Right ventricle myocardium inferior (tissue), 1 donor: ENCODE measurements around the gene PLEK. TPM values are rescaled to one million over a fixed set of nuclear protein-coding genes. Genes with fewer than 3 reads are reported as not detected.
A peak's percentile ranks its signal among the peaks of the same experiment; 100 is the strongest.
"Not testable (repeated sequence)": the region's sequence is repeated elsewhere in the genome, so short reads cannot be mapped to it uniquely, and the experiment has no call there.

Experiments
- ATAC-seq: fragments of 200-7000 bp; cut with Tn5 transposase; one replicate; pipeline ENCODE4 v1.9.1; 2020; ENCODE audit warnings: mild to moderate bottlenecking, moderate library complexity
- DNase-seq: peaks from one replicate; pipeline ENCODE4 v3.0.0; 2021; ENCODE audit errors: missing footprints
- intact Hi-C: fragments of 100-400 bp; cut with DNase I; formaldehyde crosslinking; loops from one replicate; pipeline ENCODE4 v1.11.0; 2022
- total RNA-seq: library from RNA; stranded (reverse); fragmentation: NEBNext Ultra II Directional; extraction: Animal tissue kit (Norgen Biotek cat#: 25700); gene quantifications from one replicate; pipeline ENCODE4 v1.2.1, GENCODE V29; 2021
- donor health status: DM: no; HTN: yes; CAD: no; lungs with severe emphysema.

Gene PLEK
- total RNA-seq, 1 donor from 2014 or later, result 7.2 TPM

DNA sequence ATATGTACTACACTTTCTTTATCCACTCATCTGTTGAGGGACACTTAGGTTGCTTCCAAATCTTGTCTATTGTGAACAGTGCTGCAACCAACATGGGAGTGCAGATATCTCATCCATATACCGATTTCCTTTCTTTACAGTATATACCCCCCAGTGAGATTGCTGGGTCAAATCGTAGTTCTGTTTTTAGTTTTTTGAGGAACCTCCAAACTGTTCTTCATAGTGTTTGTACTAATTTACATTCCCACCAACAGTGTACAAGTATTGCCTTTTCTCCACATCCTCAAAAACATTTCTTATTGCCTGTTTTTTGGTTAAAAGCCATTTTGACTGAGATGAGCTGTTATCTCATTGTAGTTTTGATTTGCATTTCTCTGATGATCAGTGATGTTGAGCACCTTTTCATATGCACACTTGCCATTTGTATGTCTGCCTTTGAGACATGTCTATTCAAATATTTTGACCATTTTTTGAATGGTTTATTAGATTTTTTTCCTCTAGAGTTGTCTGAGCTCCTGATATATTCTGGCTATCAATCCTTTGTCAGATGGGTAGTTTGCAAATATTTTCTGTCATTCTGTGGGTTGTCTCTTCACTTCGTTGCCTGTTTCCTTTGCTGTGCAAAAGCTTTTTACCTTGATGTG, 12.2 kb downstream of the PLEK start:
- DNase-seq (no peak), ATAC-seq (no peak)
- intact Hi-C loops, result no loop called here

DNA sequence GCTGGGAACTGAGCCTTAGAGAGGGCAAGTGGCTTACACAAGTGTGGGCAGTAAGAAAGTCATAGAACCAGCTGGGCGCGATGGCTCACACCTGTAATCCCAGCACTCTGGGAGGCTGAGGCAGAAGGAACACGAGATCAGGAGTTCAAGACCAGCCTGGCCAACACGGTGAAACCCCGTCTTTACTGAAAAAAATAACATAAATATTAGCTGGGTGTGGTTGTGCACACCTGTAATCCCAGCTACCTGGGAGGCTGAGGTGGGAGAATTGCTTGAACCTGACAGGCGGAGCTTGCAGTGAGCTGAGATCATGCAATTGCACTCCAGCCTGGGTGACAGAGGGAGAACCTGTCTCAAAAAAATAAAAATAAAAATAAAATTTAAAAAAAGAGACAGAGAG, 13.7 kb downstream of the PLEK start:
- intact Hi-C loops, ATAC-seq, DNase-seq: not testable (repeated sequence)

DNA sequence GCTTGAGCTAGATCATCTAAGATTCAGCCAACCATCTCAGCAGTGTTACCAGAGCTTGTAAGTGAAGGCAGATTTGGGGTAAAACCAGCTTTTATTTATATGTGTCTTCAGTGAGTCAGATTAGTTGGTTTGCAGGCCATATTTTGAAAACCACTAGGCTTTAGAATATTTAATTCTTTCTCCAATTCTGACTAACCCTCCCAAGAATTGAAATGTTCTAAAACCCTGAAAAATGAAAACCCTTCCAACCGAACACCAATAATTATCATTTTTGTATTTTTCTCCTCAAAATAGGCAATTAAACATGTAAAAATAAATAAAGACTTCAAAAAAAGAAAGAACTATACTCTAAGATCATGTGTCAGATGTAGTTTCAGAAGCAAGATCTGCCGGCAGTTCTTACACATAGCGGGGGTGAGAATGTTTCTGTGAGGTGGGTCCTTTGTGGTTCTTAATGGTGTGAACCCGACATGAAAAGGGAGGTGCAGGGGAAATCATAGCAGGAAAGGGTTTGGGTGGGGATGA, 14.2 kb downstream of the PLEK start:
- ATAC-seq, result no peak
- intact Hi-C loops, result no loop called here
- DNase-seq, result no peak

GRCh38 chr2:68383778-68384177, 18.7 kb downstream of the PLEK start:
- intact Hi-C loops, result no loop called here
- DNase-seq (no peak), ATAC-seq (no peak)

DNA sequence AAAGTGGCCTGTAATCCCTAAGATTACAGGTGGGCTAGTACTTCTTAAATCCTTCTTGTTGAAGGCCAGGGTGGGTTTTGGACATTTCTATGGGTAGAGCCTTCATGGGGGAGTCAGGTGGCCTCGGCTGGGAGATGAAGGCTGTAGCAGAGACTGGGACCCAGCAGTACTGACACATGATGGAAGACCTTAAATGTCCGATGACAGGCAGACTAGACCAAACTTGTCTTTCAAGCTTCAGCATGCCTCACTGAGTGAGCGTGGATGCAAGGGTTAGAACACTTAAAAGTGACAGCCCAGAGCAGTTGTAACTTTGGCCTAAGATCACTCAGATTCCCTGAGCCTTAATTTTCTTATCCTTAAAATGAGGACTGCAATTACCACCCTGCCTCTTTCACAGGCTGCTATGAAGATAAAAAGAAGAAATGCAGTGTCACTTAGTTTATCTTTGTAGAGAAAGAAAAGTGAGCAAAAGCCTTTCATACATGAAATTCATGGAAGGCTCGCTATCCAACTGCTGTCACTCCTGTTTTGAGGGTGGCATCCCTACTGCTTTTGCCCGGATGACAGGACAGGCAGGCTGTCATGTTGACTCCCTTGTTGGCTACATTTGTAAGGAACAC, 19.5 kb downstream of the PLEK start:
- ATAC-seq, result no peak
- DNase-seq, result no peak
- intact Hi-C loops, result no loop called here

GRCh38 chr2:68385220-68385906, 20.3 kb downstream of the PLEK start:
- no peak for ATAC-seq
- intact Hi-C loops, result no loop called here
- no peak for DNase-seq

DNA sequence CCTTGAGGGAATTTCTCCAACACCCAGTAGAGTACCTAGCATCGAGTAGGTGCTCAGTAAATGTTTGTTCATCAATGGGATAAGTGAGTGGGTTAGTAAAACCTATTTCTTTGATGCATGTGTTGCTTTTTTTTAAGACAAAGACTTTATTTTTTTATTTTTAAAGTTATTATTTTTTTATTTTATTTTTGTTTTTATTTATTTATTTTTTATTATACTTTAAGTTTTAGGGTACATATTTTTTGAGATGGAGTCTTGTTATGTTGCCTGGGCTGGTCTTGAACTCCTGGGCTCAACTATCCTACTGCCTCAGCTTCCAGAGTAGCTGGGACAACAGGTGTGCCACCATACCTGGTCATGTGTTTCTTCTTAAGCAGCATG, 20.8 kb downstream of the PLEK start:
- intact Hi-C loops, result no loop called here

GRCh38 chr2:68386365-68386764, 21.3 kb downstream of the PLEK start:
- ATAC-seq, result no peak
- intact Hi-C loops, result no loop called here
- DNase-seq, result no peak

More for the DNA sequence above, 20.8 kb downstream of the PLEK start:
- DNase-seq, result no peak
- no peak for ATAC-seq

- DNase-seq, result no peak
- no peak for ATAC-seq
- intact Hi-C loops, result no loop called here
Observed at GRCh38 chr2:68387408-68388350, 22.6 kb downstream of the PLEK start.

DNA sequence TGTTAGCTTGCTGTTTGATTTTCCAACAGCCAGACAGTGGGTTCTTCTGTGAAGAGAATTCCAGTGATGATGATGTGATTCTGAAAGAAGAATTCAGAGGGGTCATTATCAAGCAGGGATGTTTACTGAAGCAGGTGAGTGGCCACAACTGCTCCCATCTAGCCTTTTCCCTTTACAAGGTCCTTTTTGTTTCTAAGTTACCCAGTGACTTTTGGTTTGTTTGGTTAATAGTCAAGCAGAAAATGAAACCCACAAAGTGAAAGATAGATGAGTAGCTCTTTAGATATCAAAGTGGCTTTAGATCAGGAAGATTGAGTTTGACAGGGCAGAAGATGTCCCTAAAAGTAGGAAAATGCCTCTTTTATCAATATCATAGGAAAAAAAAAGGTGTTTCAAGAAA, 23.3 kb downstream of the PLEK start:
- DNase-seq, result no peak
- ATAC-seq, result no peak
- intact Hi-C loops, result no loop called here

DNA sequence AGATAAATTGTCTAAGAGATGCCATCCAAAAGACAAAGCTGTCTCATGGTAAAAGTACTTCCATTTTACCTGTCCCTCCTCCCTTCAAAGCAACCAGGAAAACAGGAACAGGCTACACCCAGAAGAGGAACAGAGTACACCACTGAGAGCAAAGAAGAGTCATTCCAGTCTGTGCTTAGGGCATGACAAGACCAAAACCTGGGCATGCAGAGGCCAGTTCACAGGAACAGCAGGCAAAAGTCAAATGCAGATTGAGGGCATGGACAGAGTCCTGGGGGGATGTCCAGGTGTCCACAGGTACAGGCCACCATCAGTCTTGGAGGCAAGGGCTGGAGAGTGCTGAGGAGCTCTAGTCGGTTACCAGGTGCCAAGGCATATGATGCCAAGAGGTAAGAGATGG, 23.7 kb downstream of the PLEK start:
- no peak for ATAC-seq
- no peak for DNase-seq
- intact Hi-C loops, result no loop called here

- DNase-seq (no peak), ATAC-seq (peak; percentile 26)
- intact Hi-C loops, result no loop called here
Observed at GRCh38 chr2:68390114-68390513, 25.0 kb downstream of the PLEK start.

DNA sequence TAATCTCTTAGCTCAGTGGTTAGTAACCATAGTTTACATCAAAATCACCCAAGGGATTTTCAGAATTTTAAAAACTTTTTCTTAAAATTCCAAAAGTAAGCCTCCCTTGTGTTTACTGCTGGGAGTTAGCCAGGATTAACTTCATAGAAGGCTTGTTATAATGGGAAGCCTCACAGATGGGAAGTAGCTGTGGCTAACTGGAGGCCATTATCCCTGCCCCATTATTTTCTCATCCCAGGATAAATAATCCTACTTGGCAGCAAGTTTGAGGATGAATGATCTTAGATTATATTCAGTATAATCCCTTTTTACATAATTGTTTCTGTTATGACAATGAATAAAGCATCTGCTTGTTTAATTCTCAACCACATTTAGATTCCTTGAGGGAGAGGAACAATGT, 25.5 kb downstream of the PLEK start:
- no peak for DNase-seq
- ATAC-seq, result no peak
- intact Hi-C loops, result no loop called here

- DNase-seq (no peak), ATAC-seq (peak; percentile 53)
- intact Hi-C loops, result no loop called here
Observed at GRCh38 chr2:68391099-68391498, 26.0 kb downstream of the PLEK start.

DNA sequence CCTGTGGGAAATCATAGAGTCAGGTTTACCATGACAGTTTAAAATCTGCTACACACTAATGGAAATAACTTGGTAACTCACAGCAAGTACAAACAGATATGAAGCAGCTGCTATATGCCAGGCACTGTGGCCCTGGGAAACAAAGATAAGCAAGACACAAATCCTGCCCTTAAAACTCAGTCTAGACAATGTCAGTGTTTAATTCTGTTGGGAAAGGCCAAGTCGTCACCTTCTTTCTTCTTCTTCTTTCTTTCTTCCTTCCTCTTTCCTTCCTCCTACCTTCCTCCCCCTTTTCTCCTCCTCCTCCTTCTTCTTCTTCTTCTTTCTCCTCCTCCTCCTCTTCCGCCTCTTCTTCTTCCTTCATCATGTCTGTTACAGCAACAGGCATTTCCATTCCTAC, 26.8 kb downstream of the PLEK start:
- intact Hi-C loops, result no loop called here
- DNase-seq, result no peak
- ATAC-seq, result peak; percentile 53

- intact Hi-C loops, result no loop called here
- ATAC-seq, result no peak
- DNase-seq, result no peak
Observed at GRCh38 chr2:68396093-68396492, 31.0 kb downstream of the PLEK start.

DNA sequence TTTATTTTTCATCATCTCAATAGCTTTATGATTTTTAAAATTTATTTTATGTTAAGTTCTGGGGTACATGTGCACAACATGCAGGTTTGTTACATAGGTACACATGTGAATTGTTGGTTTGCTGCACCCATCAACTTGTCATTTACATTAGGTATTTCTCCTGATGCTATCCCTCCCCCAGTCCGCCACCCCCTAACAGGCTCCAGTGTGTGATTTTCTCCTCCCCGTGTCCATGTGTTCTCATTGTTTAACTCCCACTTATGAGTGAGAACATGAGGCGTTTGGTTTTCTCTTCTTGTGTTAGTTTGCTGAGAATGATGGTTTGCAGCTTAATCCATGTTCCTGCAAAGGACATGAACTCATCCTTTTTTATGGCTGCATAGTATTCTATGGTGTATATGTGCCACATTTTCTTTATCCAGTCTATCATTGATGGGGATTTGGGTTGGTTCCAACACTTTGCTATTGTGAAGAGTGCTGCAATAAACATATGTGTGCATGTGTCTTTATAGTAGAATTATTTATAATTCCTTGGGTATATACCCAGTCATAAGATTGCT, 32.7 kb downstream of the PLEK start:
- ATAC-seq, DNase-seq, intact Hi-C loops: not testable (repeated sequence)

DNA sequence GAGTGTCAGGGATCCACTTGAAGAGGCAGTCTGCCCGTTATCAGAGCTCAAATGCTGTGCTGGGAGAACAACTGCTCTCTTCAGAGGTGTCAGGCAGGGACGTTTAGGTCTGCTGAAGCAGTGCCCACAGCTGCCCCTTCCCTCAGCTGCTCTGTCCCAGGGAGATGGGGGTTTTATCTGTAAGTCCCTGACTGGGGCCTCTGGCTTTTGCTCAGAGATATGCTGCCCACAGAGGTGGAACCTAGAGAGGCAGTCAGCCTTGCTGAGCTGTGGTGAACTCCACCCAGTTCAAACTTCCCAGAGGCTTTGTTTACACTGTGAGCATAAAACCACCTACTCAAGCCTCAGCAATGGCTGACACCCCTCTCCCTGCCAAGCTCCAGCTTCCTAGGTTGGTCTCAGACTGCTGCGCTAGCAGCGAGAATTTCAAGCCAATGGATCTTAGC, 38.1 kb downstream of the PLEK start:
- DNase-seq, result no peak
- intact Hi-C loops, result no loop called here
- ATAC-seq, result peak; percentile 63

- DNase-seq (no peak), ATAC-seq (no peak)
- intact Hi-C loops, result no loop called here
Observed at GRCh38 chr2:68404164-68404563, 39.1 kb downstream of the PLEK start.
